D341Med (cell line): ENCODE data around the gene SAMD5.

Experiments
- DNase-seq: peaks from one replicate; pipeline ENCODE4 v3.0.0; 2012; ENCODE audit warnings: low spot score

SAMD5 gene

GRCh38 chr6:147567141-147567805, 58.8 kb downstream of the SAMD5 start:
- DNase-seq = peak; percentile 54

GRCh38 chr6:147569788-147570187, 61.3 kb downstream of the SAMD5 start:
- DNase-seq = no peak

- no peak for DNase-seq
These were observed 62.2 kb downstream of the SAMD5 start for GRCh38 chr6:147570681-147571080.

- no peak for DNase-seq
These were observed 69.0 kb downstream of the SAMD5 start for GRCh38 chr6:147577488-147577887.

- no peak for DNase-seq
These were observed 69.7 kb downstream of the SAMD5 start for GRCh38 chr6:147578159-147578558.

GRCh38 chr6:147578883-147579282, 70.4 kb downstream of the SAMD5 start:
- no peak for DNase-seq

- DNase-seq = no peak
These were observed 71.2 kb downstream of the SAMD5 start for GRCh38 chr6:147579667-147580066.

- no peak for DNase-seq
These were observed 74.5 kb downstream of the SAMD5 start for GRCh38 chr6:147582991-147583390.

- DNase-seq = no peak
These were observed 76.8 kb downstream of the SAMD5 start for GRCh38 chr6:147585256-147585655.

- DNase-seq = no peak
These were observed 77.6 kb downstream of the SAMD5 start for GRCh38 chr6:147586044-147586443.

- DNase-seq = no peak
These were observed 79.4 kb downstream of the SAMD5 start for GRCh38 chr6:147587907-147588306.

GRCh38 chr6:147588469-147588868, 80.0 kb downstream of the SAMD5 start:
- DNase-seq = no peak

- no peak for DNase-seq
These were observed 81.3 kb downstream of the SAMD5 start for GRCh38 chr6:147589739-147590250.

- DNase-seq = no peak
These were observed 87.5 kb downstream of the SAMD5 start for GRCh38 chr6:147595961-147596360.

- no peak for DNase-seq
These were observed 95.0 kb downstream of the SAMD5 start for GRCh38 chr6:147603392-147604081.

GRCh38 chr6:147604373-147604772, 95.9 kb downstream of the SAMD5 start:
- DNase-seq = no peak

- DNase-seq = no peak
These were observed 103.5 kb downstream of the SAMD5 start for GRCh38 chr6:147611992-147612391.

- no peak for DNase-seq
These were observed 106.0 kb downstream of the SAMD5 start for GRCh38 chr6:147614501-147614900.

- no peak for DNase-seq
These were observed 107.4 kb downstream of the SAMD5 start for GRCh38 chr6:147615659-147616456.

- no peak for DNase-seq
These were observed 108.9 kb downstream of the SAMD5 start for GRCh38 chr6:147617366-147617765.

GRCh38 chr6:147618457-147618856, 110.0 kb downstream of the SAMD5 start:
- no peak for DNase-seq

GRCh38 chr6:147618927-147619326, 110.4 kb downstream of the SAMD5 start:
- no peak for DNase-seq
